ENCODE data around the gene LMNA. TPM values are rescaled to one million over a fixed set of nuclear protein-coding genes. Genes with fewer than 3 reads are reported as not detected.
"Not testable (repeated sequence)": the region's sequence is repeated elsewhere in the genome, so short reads cannot be mapped to it uniquely, and the experiment has no call there.

Gene LMNA
- total and polyA plus RNA-seq, 10 donors, result 33.9 to 279 (median 110) TPM

- TF ChIP-seq POLR2AphosphoS5 (IDR thresholded peaks at IDR 0.05), result no peak
- Histone ChIP-seq H3K9me3 (no peaks in the 10 kb centered on the region), H3K4me1 (peaks cover 59 to 100% (median 93%) of the 10 kb centered on the region in 6 donors), H3K27me3 (replicated peaks in 1 of 7) (peaks cover 0 to 37% (median 0%) of the 10 kb centered on the region in 7 donors), H3K36me3 (no peaks in the 10 kb centered on the region), H3K4me3 (peak overlapping the region in 3 of 8 donors; percentile 0 to 48 (median 24)), H3K27ac (peak overlapping the region; percentile 53 to 92 (median 82))
- intact Hi-C loops (cut with DNase I; ENCODE audit: low total_unique reads), result no loop called here
- WGBS, 5 donors, result 59 to 83% (median 74%) methylated on average over 4 of the region's 4 CpGs
- no peak for DNase-seq
Observed at GRCh38 chr1:156122086-156122485, 7.6 kb downstream of the LMNA start.

GRCh38 chr1:156122519-156123355 is 8.2 kb downstream of the LMNA start:
- 50 to 72% (median 62%) methylated on average over 14 of the region's 14 CpGs for WGBS, 5 donors
- Histone ChIP-seq H3K4me3 (peak overlapping the region in 3 of 8 donors; percentile 23 to 48 (median 24)), H3K27me3 (replicated peaks in 1 of 7) (peaks cover 0 to 33% (median 0%) of the 10 kb centered on the region in 7 donors), H3K36me3 (no peaks in the 10 kb centered on the region), H3K9me3 (no peaks in the 10 kb centered on the region), H3K4me1 (peaks cover 66 to 100% (median 94%) of the 10 kb centered on the region in 6 donors), H3K27ac (peak overlapping the region; percentile 67 to 92 (median 82))
- no peak for TF ChIP-seq POLR2A (IDR thresholded peaks at IDR 0.05)
- TF ChIP-seq POLR2AphosphoS5 (IDR thresholded peaks at IDR 0.05), result peak; percentile 53 to 75 (median 68)
- no peak for TF ChIP-seq CTCF (IDR thresholded peaks at IDR 0.05 in 8 of 11, conservative IDR thresholded peaks at IDR 0.05 in 3 of 11)
- intact Hi-C loops (cut with DNase I; ENCODE audit: low total_unique reads), result no loop called here
- no peak for DNase-seq

GRCh38 chr1:156123356-156124196 is 9.1 kb downstream of the LMNA start:
- intact Hi-C loops (cut with DNase I; ENCODE audit: low total_unique reads), result no loop called here
- WGBS, 5 donors, result 15 to 28% (median 25%) methylated on average over 11 to 14 of the region's 14 CpGs
- no peaks in the 10 kb centered on the region for H3K36me3 ChIP-seq
- H3K27me3 ChIP-seq (replicated peaks in 1 of 7), result peaks cover 0 to 40% (median 0%) of the 10 kb centered on the region in 7 donors
- H3K4me3 ChIP-seq, result peak overlapping the region in 3 of 8 donors; percentile 23 to 48 (median 24)
- H3K4me1 ChIP-seq, result peaks cover 73 to 100% (median 94%) of the 10 kb centered on the region in 6 donors
- H3K27ac ChIP-seq, result peak overlapping the region; percentile 67 to 92 (median 82)
- no peaks in the 10 kb centered on the region for H3K9me3 ChIP-seq
- peak; percentile 92 for DNase-seq
- peak in 6 of 11 experiments; percentile 3 to 39 (median 16) for TF ChIP-seq CTCF (IDR thresholded peaks at IDR 0.05 in 8 of 11, conservative IDR thresholded peaks at IDR 0.05 in 3 of 11)
- TF ChIP-seq POLR2A (IDR thresholded peaks at IDR 0.05), result no peak
- TF ChIP-seq POLR2AphosphoS5 (IDR thresholded peaks at IDR 0.05), result peak; percentile 83 to 87 (median 86)

- TF ChIP-seq CTCF (IDR thresholded peaks at IDR 0.05 in 8 of 11, conservative IDR thresholded peaks at IDR 0.05 in 3 of 11) (no peak), POLR2AphosphoS5 (IDR thresholded peaks at IDR 0.05) (peak in 2 of 3 donors; percentile 22 to 45)
- no peak for DNase-seq
- Histone ChIP-seq H3K27me3 (replicated peaks in 1 of 7) (peaks cover 0 to 40% (median 0%) of the 10 kb centered on the region in 7 donors), H3K36me3 (no peaks in the 10 kb centered on the region), H3K4me1 (peaks cover 75 to 100% (median 94%) of the 10 kb centered on the region in 6 donors), H3K9me3 (no peaks in the 10 kb centered on the region), H3K27ac (peak overlapping the region; percentile 10 to 92 (median 82)), H3K4me3 (peak overlapping the region in 2 of 8 donors; percentile 6 to 48)
- intact Hi-C loops (cut with DNase I; ENCODE audit: low total_unique reads), result no loop called here
- 59 to 77% (median 66%) methylated on average over 15 to 17 of the region's 17 CpGs for WGBS, 5 donors
Observed at GRCh38 chr1:156124557-156125483, 10.3 kb downstream of the LMNA start.

DNA sequence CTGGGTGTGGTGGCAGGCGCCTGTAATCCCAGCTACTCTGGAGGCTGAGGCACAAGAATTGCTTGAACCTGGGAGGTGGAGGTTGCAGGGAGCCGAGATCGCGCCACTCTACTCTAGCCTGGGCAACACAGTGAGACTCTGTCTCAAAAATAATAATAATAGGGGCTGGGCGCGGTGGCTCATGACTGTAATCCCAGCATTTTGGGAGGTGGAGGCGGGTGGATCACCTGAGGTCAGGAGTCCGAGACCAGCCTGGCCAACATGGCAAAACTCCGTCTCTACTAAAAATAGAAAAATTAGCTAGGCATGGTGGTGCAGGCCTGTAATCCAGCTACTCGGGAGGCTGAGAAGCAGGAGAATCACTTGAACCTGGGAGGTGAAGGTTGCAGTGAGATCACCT is 11.0 kb downstream of the LMNA start:
- DNase-seq; H3K36me3 ChIP-seq; intact Hi-C loops (cut with DNase I; ENCODE audit: low total_unique reads); H3K4me3 ChIP-seq; H3K9me3 ChIP-seq: not testable (repeated sequence)
- Histone ChIP-seq H3K4me1 (peaks cover 70 to 100% (median 93%) of the 10 kb centered on the region in 6 donors), H3K27ac (peak overlapping the region in 7 of 8 donors; percentile 69 to 92 (median 82)), H3K27me3 (replicated peaks in 1 of 7) (peaks cover 0 to 40% (median 0%) of the 10 kb centered on the region in 7 donors)
- WGBS, 5 donors, result 91 to 94% (median 92%) methylated on average over 10 of the region's 10 CpGs

All from spleen (tissue), 11 donors.